HepG2 (cell line): Measurements from ENCODE around the gene SBNO2. TPM values are rescaled to one million over a fixed set of nuclear protein-coding genes. Genes with fewer than 3 reads are reported as not detected.

Experiments used
- AFF4 ChIP-seq: sonication (generic); formaldehyde crosslinking; IDR thresholded peaks from 2 replicates; pipeline ENCODE4 v1.4.0; 2020; ENCODE audit warnings: missing genetic modification reagents
- CHCHD3 ChIP-seq: sonication (generic); formaldehyde crosslinking; IDR thresholded peaks from 2 replicates; pipeline ENCODE4 v1.8.0; 2022; ENCODE audit warnings: mild to moderate bottlenecking, missing genetic modification reagents, moderate library complexity
- DMAP1 ChIP-seq: IDR thresholded peaks from 2 replicates; pipeline ENCODE4 v1.6.1; 2016
- DPF2 ChIP-seq: sonication (generic); formaldehyde crosslinking; IDR thresholded peaks from 2 replicates; pipeline ENCODE4 v1.4.0; 2020; ENCODE audit warnings: mild to moderate bottlenecking, low read depth, missing genetic modification reagents, borderline replicate concordance
- HMG20A ChIP-seq: IDR thresholded peaks from 2 replicates; pipeline ENCODE4 v1.6.1; 2016; ENCODE audit warnings: borderline replicate concordance
- NKX3-1 ChIP-seq: sonication (generic); formaldehyde crosslinking; IDR thresholded peaks from 2 replicates; pipeline ENCODE4 v1.5.0; 2020; ENCODE audit warnings: missing genetic modification reagents
- PHF21A ChIP-seq: sonication (generic); formaldehyde crosslinking; IDR thresholded peaks from 2 replicates; pipeline ENCODE4 v1.5.0; 2020; ENCODE audit warnings: mild to moderate bottlenecking, missing genetic modification reagents
- RARA ChIP-seq: IDR thresholded peaks from 2 replicates; pipeline ENCODE4 v1.6.1; 2016; ENCODE audit warnings: missing genetic modification reagents, missing compliant biosample characterization
- SALL2 ChIP-seq: sonication (generic); formaldehyde crosslinking; IDR thresholded peaks from 2 replicates; pipeline ENCODE4 v1.8.1; 2023; ENCODE audit warnings: mild to moderate bottlenecking, missing genetic modification reagents, inconsistent platforms
- SSRP1 ChIP-seq: IDR thresholded peaks from 2 replicates; pipeline ENCODE4 v1.6.1; 2016; ENCODE audit warnings: control low read depth
- ZBTB3 ChIP-seq: sonication (generic); formaldehyde crosslinking; IDR thresholded peaks from 2 replicates; pipeline ENCODE4 v1.4.0; 2020; ENCODE audit warnings: low read depth, mild to moderate bottlenecking, moderate library complexity, missing genetic modification reagents, borderline replicate concordance
- ZBTB33 ChIP-seq: sonication (generic); formaldehyde crosslinking; IDR thresholded peaks from 2 replicates; pipeline ENCODE4 v1.4.0; 2020; ENCODE audit warnings: missing genetic modification reagents
- ZFAT ChIP-seq: sonication (generic); formaldehyde crosslinking; conservative IDR thresholded peaks from 2 replicates; pipeline ENCODE4 v1.8.1; 2023; ENCODE audit warnings: missing genetic modification reagents, inconsistent platforms
- ZNF143 ChIP-seq: sonication (generic); formaldehyde crosslinking; IDR thresholded peaks from 2 replicates; pipeline ENCODE4 v1.4.0; 2020; ENCODE audit warnings: missing genetic modification reagents
- ZNF280B ChIP-seq: sonication (generic); formaldehyde crosslinking; IDR thresholded peaks from 2 replicates; pipeline ENCODE4 v1.5.0; 2020; ENCODE audit warnings: missing genetic modification reagents, mild to moderate bottlenecking, borderline replicate concordance
- ZNF747 ChIP-seq: sonication (generic); formaldehyde crosslinking; IDR thresholded peaks from 2 replicates; pipeline ENCODE4 v1.8.1; 2023; ENCODE audit warnings: missing genetic modification reagents, mild to moderate bottlenecking, borderline replicate concordance
- ZNF766 ChIP-seq: sonication (generic); formaldehyde crosslinking; IDR thresholded peaks from 2 replicates; pipeline ENCODE4 v1.5.0; 2020; ENCODE audit warnings: missing genetic modification reagents, borderline replicate concordance
- polyA plus RNA-seq, 8 experiments: library from polyadenylated mRNA; depleted of rRNA in 3 of 8; stranded (reverse) in 7 of 8; unstranded in 1 of 8; fragments of >200 nt; fragmentation: Illumina TruSeq in 4 of 8; extraction: Trizol in 4 of 8; gene quantifications; 2 replicates each; pipeline versions ENCODE4 v1.2.1 to v1.2.3, GENCODE V29; 2011 to 2016; ENCODE audit warnings: low read depth in 4 of 8, missing spikeins in 1 of 8, mixed read lengths in 1 of 8; ENCODE audit not compliant: insufficient read depth in 1 of 8
- total RNA-seq, 5 experiments: library from RNA; depleted of rRNA; stranded (reverse); fragments of >200 nt; fragmentation: Illumina TruSeq; extraction: Trizol; gene quantifications; 2 replicates each; pipeline ENCODE4 v1.2.3, GENCODE V29; 2016; ENCODE audit warnings: low read depth in 1 of 5
- TF ChIP-seq, protein P1 (sequence below): sonication (generic); formaldehyde crosslinking; IDR thresholded peaks from 2 replicates; pipeline ENCODE4 v1.4.0; 2020; ENCODE audit warnings: missing genetic modification reagents
- TF ChIP-seq, protein P2 (sequence below): sonication (generic); formaldehyde crosslinking; IDR thresholded peaks from 2 replicates; pipeline ENCODE4 v1.5.0; 2020; ENCODE audit warnings: missing genetic modification reagents

The SBNO2 gene
- total and polyA plus RNA-seq, 2 of the 13 experiments (the other 11 are each of a cell fraction or from before 2014, with no cell fraction given), result 8.6 to 10.4 TPM

DNA sequence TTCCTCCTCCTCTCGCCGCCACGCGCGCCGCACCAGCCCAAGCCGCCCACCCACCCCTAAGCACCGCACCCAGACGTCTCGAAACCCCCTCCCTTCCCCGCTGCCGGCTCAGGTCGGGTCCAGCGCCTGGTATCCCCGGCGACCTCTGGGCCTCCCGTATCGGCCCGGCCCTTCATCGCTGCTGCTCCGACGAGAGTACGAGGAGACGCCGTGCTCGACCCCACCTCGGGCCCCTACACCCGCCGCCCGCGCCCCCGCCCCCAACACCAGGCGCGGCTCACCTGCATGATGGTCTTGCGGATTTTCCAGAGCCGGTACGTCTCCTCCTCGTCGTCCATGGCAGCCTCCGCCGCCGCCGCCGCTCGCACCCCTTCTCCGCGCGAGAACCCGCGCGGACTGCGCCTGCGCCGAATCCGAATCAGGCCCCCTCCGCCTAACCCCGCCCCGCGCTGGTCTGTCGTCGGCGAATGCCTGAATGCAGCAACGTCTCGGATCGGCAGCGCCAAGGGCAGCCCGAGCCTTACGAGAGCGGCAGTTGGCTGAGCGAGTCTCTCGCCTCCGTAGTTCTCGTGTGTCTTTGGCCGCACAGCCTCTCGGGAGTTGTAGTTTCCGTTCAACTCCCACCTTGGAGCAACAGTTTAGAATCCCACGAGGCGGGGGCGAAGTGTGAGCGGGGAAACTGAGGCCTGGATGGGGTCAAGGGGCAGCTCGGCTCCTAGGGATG, 78.9 kb downstream of the SBNO2 start, which contains the start of gene POLR2E (continued):
- TF ChIP-seq ZNF280B (CRISPR knock-in tag) (no peak), HMG20A (no peak), ZNF766 (CRISPR knock-in tag) (no peak), DMAP1 (peak; percentile 45; the same call in 1 of the 2 replicates), PHF21A (CRISPR knock-in tag) (no peak), ZBTB3 (CRISPR knock-in tag) (no peak), ZNF143 (CRISPR knock-in tag) (peak; percentile 99), SSRP1 (CRISPR knock-in tag) (no peak), RARA (no peak), AFF4 (CRISPR knock-in tag) (no peak), ZNF747 (CRISPR knock-in tag) (peak; percentile 75; the same call in 1 of the 2 replicates), ZBTB33 (CRISPR knock-in tag) (peak; percentile 41; the same call in 1 of the 2 replicates), NKX3-1 (no peak), DPF2 (CRISPR knock-in tag) (no peak), CHCHD3 (no peak), ZFAT (CRISPR knock-in tag) (no peak), SALL2 (CRISPR knock-in tag) (no peak)
- TF ChIP-seq, protein P1, sequence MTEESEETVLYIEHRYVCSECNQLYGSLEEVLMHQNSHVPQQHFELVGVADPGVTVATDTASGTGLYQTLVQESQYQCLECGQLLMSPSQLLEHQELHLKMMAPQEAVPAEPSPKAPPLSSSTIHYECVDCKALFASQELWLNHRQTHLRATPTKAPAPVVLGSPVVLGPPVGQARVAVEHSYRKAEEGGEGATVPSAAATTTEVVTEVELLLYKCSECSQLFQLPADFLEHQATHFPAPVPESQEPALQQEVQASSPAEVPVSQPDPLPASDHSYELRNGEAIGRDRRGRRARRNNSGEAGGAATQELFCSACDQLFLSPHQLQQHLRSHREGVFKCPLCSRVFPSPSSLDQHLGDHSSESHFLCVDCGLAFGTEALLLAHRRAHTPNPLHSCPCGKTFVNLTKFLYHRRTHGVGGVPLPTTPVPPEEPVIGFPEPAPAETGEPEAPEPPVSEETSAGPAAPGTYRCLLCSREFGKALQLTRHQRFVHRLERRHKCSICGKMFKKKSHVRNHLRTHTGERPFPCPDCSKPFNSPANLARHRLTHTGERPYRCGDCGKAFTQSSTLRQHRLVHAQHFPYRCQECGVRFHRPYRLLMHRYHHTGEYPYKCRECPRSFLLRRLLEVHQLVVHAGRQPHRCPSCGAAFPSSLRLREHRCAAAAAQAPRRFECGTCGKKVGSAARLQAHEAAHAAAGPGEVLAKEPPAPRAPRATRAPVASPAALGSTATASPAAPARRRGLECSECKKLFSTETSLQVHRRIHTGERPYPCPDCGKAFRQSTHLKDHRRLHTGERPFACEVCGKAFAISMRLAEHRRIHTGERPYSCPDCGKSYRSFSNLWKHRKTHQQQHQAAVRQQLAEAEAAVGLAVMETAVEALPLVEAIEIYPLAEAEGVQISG (CRISPR knock-in tag), result peak; percentile 92
- TF ChIP-seq, protein P2, sequence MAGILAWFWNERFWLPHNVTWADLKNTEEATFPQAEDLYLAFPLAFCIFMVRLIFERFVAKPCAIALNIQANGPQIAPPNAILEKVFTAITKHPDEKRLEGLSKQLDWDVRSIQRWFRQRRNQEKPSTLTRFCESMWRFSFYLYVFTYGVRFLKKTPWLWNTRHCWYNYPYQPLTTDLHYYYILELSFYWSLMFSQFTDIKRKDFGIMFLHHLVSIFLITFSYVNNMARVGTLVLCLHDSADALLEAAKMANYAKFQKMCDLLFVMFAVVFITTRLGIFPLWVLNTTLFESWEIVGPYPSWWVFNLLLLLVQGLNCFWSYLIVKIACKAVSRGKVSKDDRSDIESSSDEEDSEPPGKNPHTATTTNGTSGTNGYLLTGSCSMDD (CRISPR knock-in tag), result no peak
